HG03045 (cell line): ENCODE measurements around the gene AGPAT3.

ENCODE experiments used
- ATAC-seq: cut with Tn5 transposase; IDR thresholded peaks from one replicate; pipeline ENCODE4 v1.9.1; 2021; ENCODE audit warnings: mild to moderate bottlenecking, moderate library complexity; ENCODE audit not compliant: unreplicated experiment

AGPAT3 gene

DNA sequence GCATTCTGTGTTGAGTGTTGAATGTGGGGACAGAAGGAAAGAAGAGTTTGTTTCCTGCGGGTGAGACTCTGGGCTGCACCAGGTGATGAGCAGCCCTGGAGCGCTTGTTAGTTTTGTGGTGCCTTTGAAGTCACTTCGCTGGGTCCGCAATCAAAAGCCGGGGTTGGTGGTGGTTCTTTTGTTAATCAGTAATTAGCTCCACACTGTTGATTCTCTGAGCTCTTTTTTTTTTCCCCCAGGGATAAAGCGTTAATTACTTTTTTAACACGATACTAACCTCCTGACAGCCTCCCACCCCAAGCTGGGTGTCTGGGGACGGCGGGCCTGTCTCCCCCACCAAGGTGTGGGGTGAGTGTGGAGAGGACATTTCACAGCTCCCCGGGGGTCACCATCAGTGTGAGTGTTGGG, 56.6 kb downstream of the AGPAT3 start:
- no peak for ATAC-seq

GRCh38 chr21:43921979-43922945, 57.2 kb downstream of the AGPAT3 start:
- no peak for ATAC-seq

DNA sequence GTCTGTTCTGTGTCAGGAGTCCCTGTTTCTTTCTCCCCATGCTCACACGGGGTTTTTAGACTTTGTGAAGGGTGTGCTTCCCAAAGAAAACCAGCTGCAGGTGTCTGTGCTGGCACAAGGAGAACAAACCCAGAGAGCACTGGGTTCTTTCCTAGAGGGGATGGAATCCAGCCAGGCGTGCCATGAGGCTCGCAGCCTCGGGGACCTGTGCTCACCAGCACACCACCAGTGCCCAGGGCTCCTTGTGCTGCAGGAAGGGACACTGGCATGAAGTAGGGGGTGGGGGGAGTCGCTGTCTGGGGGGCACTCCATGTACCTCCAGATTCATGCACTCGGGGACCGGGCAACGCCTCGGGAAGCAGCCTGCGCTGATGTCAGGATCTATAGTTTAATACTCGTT, 57.9 kb downstream of the AGPAT3 start:
- ATAC-seq = no peak

DNA sequence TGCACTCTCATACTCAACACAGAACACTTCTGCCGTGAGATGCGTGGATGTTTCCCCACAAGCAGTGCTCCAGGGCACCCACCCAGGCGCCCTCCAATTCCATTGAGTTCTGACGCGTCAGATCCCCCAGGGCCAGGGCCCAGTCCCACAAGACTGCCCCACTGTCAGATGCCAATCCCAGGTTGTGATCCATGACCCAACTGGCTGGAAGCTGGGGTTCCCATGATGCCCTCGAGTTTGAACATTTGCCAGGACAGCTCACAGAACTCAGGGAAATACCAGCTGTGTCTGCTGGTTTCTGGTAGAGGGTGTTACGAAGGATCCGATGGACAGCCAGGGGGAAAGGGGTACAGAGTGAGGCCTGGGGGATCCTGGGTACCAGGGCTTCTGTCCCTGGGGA, 58.4 kb downstream of the AGPAT3 start:
- no peak for ATAC-seq

DNA sequence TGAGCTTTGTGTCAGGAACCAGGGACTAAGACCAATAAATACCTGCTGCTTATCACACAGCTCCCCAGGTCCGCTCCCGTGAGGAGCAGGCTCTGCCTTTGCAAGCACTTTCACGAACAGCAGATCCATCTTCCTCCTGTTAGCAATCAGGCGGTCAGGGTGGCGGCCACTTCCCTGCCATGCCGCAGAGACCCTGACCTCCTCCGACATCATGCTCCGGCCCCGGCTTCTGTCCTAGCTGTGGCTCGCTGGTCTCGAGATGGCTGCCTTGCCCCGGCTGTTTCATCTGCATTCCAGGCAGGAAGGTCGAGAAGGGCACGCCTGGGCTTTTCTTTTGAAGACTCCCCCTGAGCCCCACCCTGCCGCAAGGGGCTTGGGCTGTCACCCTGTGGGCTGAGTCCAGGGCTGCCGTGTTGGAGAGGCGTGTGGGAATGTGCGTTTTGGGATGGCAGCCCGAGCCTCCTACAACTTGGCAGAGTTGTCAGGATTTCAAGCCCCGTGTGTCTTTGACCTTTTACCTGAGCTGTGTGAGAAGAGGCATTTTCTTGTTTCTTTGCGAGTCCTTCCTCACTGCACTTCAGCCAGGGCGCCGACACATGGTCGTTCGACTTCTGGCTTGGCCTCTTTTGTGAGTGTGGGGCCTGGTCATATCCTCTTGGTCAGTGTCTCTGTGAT, 59.5 kb downstream of the AGPAT3 start:
- no peak for ATAC-seq

DNA sequence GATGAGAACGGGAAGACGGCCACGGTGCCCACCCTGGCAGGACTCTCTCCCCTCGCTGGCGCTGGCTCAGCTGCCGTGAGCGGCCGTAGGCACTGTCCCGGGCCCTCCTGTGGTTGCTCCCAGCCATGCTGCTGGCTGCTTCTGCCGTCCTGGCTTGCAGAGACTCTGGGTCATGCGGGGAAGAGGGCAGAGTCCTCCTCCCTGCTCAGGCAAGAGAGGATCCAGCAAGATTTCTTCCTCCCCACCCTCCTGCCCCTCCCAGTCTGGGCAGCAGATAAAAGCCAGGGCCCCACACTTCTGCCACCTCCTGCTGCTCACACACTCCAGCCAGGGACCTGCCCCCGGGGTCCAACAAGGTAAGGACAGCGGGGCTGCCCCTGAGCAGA, 60.1 kb downstream of the AGPAT3 start:
- no peak for ATAC-seq

GRCh38 chr21:43925609-43926008, 60.6 kb downstream of the AGPAT3 start:
- no peak for ATAC-seq

DNA sequence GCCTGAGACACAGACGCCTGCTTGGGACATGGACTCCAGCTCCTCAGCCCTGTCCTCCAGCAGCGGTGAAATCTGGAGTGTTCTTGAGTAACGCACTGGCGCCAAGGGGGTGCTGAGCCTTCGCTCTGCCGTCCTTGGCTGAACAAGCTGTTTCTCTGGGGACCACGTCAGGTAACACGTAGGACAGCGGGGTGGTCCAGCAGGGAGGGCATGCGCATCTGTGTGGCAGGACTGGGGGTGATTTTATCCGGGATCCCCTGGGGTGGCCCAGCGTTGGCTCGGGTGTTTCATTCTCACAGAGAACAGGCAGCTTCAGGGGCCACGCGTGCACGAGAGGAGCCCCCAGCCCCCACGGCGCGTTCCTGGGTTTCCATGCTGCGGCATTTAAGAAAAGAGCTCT, 61.2 kb downstream of the AGPAT3 start:
- ATAC-seq = no peak

DNA sequence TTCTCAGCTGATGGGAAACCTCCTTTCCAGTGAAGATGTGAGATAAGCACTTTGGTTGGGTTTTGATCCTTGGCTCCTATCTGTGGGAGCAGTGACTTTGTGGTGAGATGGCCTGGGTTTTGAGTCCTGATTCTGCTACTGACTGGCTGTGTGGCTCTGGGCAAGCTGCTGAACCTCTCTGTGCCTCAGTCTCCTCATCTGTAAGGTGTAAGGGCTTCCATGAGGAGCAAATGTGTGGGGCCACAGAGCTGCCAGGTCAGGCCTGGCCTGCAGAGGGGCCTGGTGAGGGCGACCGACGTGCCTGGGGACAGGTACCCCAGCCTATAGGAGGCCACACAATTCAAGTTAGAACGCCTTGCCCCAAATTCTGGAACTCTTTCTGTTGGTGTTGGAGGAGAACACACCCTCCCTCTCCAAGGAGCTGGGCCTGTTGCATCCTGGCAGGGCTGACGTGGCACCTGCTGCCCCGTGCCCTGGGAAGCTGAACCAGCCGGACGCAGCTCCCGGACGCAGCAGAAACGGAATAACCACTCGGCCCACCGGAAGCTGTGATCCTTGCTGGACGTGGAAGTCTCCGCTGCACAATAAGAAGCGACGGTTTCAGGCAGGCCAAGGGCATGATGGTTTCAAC, 62.7 kb downstream of the AGPAT3 start:
- ATAC-seq = no peak

DNA sequence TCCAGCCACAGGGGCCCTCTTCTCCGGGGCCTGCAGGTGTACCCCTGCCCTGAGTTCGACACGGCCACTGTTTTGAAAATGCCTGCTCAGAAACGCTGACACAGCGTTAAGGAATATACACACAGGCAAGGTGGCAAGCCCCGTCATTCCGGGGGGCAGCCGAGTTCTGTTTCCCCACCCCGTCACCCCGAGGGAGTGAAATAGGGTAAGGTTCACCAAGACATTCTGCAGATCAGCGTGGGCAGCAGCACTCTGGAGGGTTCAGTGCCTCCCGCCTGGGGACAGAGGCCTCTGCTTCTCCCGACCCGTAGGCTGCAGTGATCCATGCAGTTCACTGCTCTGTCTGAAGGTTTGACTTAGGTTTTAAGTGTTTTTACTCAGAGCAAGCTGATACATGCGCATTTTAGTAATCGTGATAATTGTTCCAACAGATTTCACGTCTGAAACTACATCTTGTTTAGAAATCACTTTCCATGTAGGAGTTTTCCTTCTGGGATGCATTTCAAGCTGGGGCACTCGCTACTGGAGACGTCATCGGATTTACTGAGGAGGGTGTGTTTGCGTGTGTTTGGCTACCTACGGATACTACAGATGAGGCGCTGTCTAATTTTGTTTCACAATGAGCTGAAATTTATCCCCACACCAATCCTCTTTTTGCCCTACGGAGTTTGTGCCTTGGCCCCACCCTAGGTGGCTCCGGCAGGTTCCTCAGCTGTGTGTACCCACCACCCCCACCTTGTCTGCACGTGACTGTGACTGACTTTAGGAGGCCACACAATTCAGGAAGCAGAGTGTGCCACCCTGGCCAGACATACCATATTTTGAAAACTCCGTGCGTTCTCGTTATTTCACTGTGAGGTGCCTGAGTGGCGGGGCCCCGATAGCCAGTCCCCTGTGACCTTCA, 63.5 kb downstream of the AGPAT3 start:
- no peak for ATAC-seq

DNA sequence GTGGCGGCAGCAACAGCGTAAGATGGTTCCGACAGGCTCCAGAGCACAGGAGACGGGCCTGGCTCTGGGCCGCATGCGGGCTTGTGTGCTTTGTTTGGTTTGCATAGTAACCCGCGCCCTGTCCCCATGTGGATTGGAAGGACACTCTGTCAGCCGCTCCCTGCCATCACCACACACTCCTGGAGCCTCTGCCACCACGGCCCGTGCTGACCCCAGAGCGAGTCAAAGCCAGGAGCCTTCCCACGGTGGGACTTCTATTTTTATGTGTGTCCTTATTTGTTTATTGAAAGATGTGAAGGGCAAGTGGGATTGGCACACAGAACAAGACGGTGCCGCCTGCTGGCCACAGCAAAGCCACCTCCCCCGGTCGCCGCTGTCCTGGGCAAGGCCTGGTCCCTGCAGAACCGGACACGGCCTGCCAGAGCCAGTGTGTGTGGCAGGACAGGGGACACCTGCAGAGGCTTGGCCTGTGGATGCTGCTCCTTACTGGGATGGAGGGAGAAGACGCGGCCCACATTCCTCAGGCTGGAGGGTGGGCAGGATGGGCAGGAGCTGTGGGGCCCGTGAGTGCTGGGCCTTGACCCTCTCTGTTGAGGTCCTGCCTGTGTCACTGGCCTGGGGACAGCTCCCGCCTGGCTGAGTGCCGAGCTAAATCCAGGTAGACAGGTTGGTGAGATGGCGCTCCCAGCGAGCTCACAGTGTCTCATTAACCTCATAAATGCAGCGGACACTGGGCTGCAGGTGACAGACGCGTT, 64.4 kb downstream of the AGPAT3 start:
- no peak for ATAC-seq

DNA sequence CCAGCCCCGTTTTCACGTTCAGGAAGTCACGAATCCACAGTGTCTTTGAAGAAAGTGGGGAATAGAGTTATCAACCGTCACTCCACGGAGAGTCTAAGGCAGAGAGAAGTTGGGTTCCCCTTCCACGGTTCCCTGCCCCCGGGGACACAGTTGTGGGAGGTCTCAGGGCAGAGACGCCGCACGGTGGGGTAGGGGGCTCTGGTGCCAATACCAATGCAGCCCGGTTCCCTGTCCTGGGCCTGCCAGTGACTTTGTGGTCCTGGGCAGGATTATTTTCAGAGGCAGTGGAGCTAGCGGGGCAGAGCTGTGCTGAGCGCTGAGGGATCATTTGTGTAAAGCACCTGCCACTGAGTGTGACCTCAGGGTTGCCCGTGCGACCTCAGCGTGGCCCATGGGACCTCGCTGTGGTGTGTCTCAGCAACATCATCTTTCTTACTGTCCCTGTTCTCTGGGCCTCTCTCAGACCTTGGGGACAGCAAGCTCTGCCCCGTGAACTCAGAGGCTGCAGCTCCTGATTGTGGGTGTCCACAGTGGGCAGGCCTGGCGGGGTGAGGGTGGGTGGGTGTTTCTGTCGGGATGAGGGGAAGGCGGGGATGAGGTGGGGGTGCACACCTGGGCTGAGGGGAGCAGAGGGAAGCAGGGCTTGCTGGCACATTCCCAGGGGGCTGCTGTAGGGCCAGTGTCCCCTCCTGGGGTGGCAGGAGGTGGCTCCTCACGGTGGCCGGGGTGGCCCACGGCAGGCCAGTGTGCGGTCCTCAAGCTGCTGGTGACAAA, 65.2 kb downstream of the AGPAT3 start:
- ATAC-seq = no peak

DNA sequence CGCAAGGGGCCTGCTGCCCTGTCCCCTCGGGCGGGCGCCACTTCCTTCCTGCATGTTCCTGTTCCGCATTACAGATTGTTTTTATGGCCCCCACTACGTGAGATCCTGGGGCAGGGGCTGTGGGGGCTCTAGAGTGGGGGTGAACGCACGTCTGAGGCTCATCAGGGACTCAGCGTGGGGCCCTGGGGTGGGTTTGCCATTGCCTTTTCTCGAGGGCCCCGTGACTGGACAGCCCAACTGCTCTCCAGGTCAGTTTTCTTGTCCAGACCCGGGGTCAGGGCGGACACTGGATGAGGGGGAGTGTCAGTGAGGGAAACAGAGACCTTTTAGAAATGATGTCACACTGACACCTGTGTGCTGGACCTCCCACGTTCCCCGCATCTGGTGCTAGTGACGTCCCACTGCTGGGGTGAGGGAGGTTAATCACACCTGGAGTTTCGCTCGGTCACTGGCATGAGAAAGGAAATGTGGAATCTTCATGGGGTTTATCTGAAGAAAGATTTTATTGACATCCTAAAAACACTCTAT, 65.9 kb downstream of the AGPAT3 start:
- no peak for ATAC-seq

DNA sequence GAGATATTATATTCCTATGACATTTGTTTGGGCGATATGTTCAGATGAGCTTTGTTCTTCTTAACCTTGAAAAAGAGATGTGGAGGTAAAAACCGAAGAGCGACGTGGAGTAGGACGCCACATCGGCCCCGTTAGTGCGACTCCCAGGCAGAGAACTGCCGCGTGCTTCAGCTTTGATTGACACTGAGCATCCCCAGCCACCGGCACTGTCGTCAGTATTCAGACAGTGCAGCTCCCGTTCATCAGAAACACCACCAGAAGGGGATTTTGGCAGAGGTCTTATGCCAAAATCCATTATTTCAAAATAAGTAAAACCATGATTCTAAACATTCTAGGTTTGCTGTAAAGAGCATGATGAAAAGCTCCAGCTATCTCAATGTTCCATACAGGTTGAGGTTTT, 66.5 kb downstream of the AGPAT3 start:
- no peak for ATAC-seq

- ATAC-seq = no peak
These were observed 67.0 kb downstream of the AGPAT3 start for GRCh38 chr21:43932005-43932404.

GRCh38 chr21:43933199-43933598, 68.2 kb downstream of the AGPAT3 start:
- ATAC-seq = no peak

GRCh38 chr21:43933680-43934079, 68.7 kb downstream of the AGPAT3 start:
- ATAC-seq = no peak

DNA sequence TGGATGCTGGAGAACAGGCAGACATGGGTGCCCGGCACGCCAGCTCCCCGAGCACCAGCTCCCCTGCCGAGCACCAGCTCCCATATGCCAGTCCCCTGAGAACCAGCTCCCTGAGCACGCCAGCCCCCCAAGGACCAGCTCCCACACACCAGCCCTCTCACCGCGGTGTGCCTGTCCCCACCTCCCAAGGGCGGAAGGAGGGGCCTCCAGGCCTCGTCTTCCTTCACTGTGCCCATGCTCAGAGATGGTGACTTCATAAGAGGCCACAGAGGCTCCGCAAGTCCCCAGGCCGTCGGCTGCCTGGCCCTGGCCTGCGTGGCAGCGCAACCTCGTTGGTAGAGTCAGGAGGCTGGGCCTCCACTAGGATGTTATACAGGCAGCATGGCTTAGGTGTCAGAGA, 69.1 kb downstream of the AGPAT3 start:
- ATAC-seq = no peak
